ENCODE data around the gene SCFD1.
"Not testable (repeated sequence)": the region's sequence is repeated elsewhere in the genome, so short reads cannot be mapped to it uniquely, and the experiment has no call there.

Gene SCFD1

GRCh38 chr14:30638926-30639325, 16.8 kb downstream of the SCFD1 start:
- TF ChIP-seq ZFX (IDR thresholded peaks at IDR 0.05; ENCODE audit: borderline replicate concordance) = no peak
- no peak overlapping the region for H3K27ac ChIP-seq

- H3K27ac ChIP-seq = no peak overlapping the region
- no peak for TF ChIP-seq ZFX (IDR thresholded peaks at IDR 0.05; ENCODE audit: borderline replicate concordance)
- no peak for TF ChIP-seq CTCF (IDR thresholded peaks at IDR 0.05)
Measured at GRCh38 chr14:30641207-30641606, 19.1 kb downstream of the SCFD1 start.

GRCh38 chr14:30644462-30644861, 22.3 kb downstream of the SCFD1 start:
- H3K27ac ChIP-seq = not testable (repeated sequence)

- H3K27ac ChIP-seq = no peak overlapping the region
- no peak for TF ChIP-seq CTCF (IDR thresholded peaks at IDR 0.05)
Measured at GRCh38 chr14:30645600-30645999, 23.5 kb downstream of the SCFD1 start.

- no peak overlapping the region for H3K27ac ChIP-seq
- TF ChIP-seq ZFX (IDR thresholded peaks at IDR 0.05; ENCODE audit: borderline replicate concordance) = no peak
- no peak for TF ChIP-seq CTCF (IDR thresholded peaks at IDR 0.05)
Measured at GRCh38 chr14:30648471-30648870, 26.4 kb downstream of the SCFD1 start.

- H3K27ac ChIP-seq = no peak overlapping the region
- TF ChIP-seq CTCF (IDR thresholded peaks at IDR 0.05) = no peak
- TF ChIP-seq ZFX (IDR thresholded peaks at IDR 0.05; ENCODE audit: borderline replicate concordance) = no peak
Measured at GRCh38 chr14:30651937-30652336, 29.8 kb downstream of the SCFD1 start.

- TF ChIP-seq CTCF (IDR thresholded peaks at IDR 0.05) = no peak
- no peak for TF ChIP-seq ZFX (IDR thresholded peaks at IDR 0.05; ENCODE audit: borderline replicate concordance)
- H3K27ac ChIP-seq = no peak overlapping the region
Measured at GRCh38 chr14:30655124-30655523, 33.0 kb downstream of the SCFD1 start.

GRCh38 chr14:30655658-30656057, 33.5 kb downstream of the SCFD1 start:
- no peak overlapping the region for H3K27ac ChIP-seq
- TF ChIP-seq CTCF (IDR thresholded peaks at IDR 0.05) (no peak), ZFX (IDR thresholded peaks at IDR 0.05; ENCODE audit: borderline replicate concordance) (no peak)

Measured in 22Rv1 (cell line).